Muscle layer of duodenum (tissue), 2 donors: Measurements from ENCODE around the gene FBXL13.

Experiments
- H3K27ac ChIP-seq: one replicate; pipeline ENCODE4 v1.7.0; 2013; ENCODE audit warnings: mild to moderate bottlenecking, low read length
- H3K27me3 ChIP-seq: one replicate; pipeline ENCODE4 v1.7.0; 2013; ENCODE audit warnings: low read depth, mild to moderate bottlenecking, control low read depth, low read length
- H3K36me3 ChIP-seq, 2 donors: one replicate each; pipeline ENCODE4 v1.7.0; 2013; ENCODE audit warnings: low read length in 2 of 2, control low read depth in 1 of 2, mild to moderate bottlenecking in 1 of 2; ENCODE audit not compliant: insufficient read depth in 2 of 2, control insufficient read depth in 1 of 2
- H3K4me1 ChIP-seq, 2 donors: one replicate each; pipeline ENCODE4 v1.7.0; 2013; ENCODE audit warnings: low read length in 2 of 2, mild to moderate bottlenecking in 2 of 2, control low read depth in 1 of 2, moderate library complexity in 1 of 2; ENCODE audit not compliant: insufficient read depth in 2 of 2, control insufficient read depth in 1 of 2
- H3K4me3 ChIP-seq, 2 donors: one replicate each; pipeline ENCODE4 v1.7.0; 2013; ENCODE audit warnings: low read length in 2 of 2, low read depth in 1 of 2, mild to moderate bottlenecking in 1 of 2
- H3K9me3 ChIP-seq, 2 donors: one replicate each; pipeline ENCODE4 v1.7.0; 2013; ENCODE audit warnings: low read length in 2 of 2, control low read depth in 1 of 2, mild to moderate bottlenecking in 1 of 2; ENCODE audit not compliant: control insufficient read depth in 1 of 2
- donor health status: healthy.

FBXL13 gene

DNA sequence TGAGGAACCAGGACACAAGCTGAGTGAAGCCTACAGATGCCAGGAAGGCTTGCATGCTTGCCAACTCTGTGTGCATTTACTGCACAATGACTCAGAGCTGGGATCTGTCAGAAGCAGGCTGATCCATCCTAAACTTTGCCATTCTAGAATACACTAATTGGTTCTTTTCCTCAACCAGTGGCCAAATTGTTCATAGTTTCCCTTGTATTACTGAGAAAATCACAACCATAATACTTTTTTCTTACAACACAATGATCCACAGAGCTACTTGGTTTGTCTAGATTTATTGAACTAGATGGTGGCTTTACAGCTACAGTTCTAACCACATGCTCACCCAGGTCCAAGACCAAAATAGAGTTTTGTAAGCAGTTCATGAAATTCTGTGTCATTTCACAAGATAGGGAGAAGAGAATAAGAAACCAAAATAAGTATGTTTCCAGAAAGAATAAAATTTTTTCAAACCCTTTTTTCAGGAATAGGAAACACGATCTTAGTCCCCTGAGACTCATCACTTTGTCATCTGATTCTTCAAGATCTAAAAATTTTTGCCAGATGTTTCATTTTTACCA is 182.8 kb downstream of the FBXL13 start:
- Histone ChIP-seq H3K27ac (no peak overlapping the region), H3K4me1 (peaks cover 11 to 22% of the 10 kb centered on the region in 2 donors), H3K9me3 (no peaks in the 10 kb centered on the region), H3K36me3 (no peaks in the 10 kb centered on the region), H3K4me3 (peak overlapping the region in 1 of 2 donors; percentile 10), H3K27me3 (no peaks in the 10 kb centered on the region)

- Histone ChIP-seq H3K27ac (peak overlapping the region; percentile 62), H3K4me3 (no peak overlapping the region), H3K27me3 (no peaks in the 10 kb centered on the region), H3K9me3 (no peaks in the 10 kb centered on the region), H3K4me1 (peaks cover 11 to 20% of the 10 kb centered on the region in 2 donors), H3K36me3 (no peaks in the 10 kb centered on the region)
Measured at GRCh38 chr7:102890971-102891692, 183.5 kb downstream of the FBXL13 start.

DNA sequence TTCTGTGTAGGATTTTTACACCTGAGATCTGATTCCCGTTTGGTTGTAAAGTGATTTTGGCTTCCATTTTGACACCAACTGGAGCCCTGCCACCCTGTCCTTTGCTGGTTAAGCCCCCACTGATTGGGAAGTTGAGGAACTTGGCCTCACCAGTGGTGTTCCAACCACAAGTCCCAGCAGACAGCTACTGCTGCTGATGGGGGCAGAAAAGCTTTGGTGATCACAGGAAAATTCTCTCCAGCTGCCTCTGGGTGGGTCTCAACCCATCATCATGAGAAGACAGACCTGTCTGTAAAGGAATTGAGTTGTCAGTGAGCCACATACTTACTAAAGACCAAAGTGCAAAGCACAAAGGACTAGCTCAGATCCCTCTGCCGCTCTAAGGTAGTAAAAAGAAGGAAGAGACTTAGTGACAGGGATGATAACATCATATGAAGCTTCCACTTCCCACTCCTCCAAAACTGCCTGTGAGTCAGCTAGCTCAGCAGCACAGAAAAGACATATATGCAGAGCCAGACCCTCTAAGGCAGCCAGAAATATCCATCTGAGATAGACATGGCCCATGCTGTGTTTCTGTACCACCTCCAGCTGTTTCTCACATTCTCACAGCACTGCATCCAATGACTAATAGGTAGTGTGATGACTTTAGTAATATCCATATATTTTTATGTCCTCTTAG is 184.2 kb downstream of the FBXL13 start:
- peak overlapping the region; percentile 62 for H3K27ac ChIP-seq
- no peak overlapping the region for H3K4me3 ChIP-seq
- H3K4me1 ChIP-seq: peaks cover 11 to 20% of the 10 kb centered on the region in 2 donors
- no peaks in the 10 kb centered on the region for H3K9me3 ChIP-seq
- no peaks in the 10 kb centered on the region for H3K36me3 ChIP-seq
- no peaks in the 10 kb centered on the region for H3K27me3 ChIP-seq

DNA sequence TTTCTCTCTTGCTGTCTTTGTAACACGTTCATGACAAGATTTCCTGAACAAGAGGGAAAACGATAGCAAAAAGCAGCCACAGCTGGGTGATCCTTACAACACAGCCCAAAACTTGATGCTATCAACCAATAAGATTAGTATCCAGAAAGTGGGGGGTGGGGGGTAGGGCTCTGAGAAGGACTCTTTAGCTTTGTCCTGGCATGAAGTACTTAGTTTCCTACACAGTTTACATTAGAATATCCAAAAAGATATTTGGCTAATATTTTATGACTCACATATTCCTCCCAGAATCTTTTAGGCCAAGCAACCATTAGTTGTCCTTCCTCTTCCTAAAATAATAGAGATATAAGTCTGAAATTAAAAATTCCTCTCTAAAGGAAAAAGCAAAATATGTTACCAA is 184.7 kb downstream of the FBXL13 start:
- H3K9me3 ChIP-seq: no peaks in the 10 kb centered on the region
- peaks cover 11 to 20% of the 10 kb centered on the region in 2 donors for H3K4me1 ChIP-seq
- no peaks in the 10 kb centered on the region for H3K36me3 ChIP-seq
- no peak overlapping the region for H3K4me3 ChIP-seq
- H3K27ac ChIP-seq: peak overlapping the region; percentile 28
- no peaks in the 10 kb centered on the region for H3K27me3 ChIP-seq

DNA sequence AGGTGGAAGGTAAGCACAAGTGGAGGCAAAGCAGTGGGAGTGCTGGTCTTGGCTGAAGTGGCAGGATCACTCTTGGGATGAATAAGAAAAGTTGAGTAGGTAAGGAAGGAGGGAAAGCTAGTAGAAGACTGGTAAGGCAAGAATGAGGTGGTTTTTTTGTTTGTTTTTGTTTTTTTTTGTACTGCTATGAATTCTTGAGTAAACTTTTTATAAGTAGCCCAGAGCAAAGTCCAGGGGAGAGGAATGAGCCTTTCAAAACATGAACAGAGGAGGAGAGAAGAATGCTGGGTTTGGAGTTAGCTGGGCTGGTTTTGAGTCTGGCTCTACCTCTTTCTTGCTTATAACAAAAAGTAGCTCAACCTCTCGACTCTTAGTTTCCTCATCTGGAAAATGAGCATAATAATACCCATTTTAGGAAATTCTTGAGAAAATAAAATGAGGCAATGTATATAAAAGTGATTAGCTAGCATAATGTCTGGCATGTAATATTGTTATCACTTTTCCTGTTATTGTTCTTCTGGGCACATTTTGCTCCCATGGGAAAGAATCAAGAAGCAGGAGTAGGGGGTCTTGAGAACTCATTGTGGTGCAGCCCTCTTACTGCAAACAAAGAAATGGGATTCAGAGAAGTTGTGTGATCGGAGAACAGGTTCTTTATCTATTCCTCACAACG is 185.9 kb downstream of the FBXL13 start:
- Histone ChIP-seq H3K27ac (no peak overlapping the region), H3K9me3 (no peaks in the 10 kb centered on the region), H3K4me3 (no peak overlapping the region), H3K36me3 (no peaks in the 10 kb centered on the region), H3K4me1 (peaks cover 11 to 20% of the 10 kb centered on the region in 2 donors), H3K27me3 (no peaks in the 10 kb centered on the region)

DNA sequence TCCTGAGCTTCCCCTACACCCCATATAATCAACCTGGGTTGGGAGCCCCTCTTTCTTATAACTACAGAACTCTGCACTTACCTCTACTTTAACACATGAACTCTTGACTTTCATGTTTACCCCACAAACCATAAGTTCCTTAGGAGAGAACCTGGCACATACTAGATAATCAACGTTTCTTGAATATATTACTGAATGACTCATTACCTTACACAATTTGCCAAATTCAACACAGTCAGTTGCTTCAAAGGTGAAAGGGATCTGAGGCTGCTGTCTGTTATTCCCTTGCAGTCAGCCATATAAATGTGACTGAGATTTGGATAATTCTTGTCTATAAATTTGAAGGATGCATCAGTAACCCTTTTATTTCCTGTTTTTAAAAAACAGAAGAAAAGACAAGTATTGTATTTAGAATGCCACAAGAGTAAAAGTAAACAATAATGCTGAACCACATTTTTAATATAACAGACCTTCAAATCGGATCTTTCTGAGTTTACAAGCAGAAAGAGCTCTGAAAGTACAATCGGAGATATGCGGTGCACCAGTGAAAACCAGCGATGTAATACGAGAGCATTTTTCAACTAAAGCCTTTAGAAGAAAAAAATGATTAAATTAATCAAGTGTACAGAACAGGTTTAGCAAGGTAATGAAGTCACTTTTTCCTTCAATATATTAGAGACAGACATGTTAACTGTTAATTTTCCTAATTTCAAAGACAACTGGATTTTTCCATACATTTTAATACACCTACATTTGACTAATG is 191.3 kb downstream of the FBXL13 start:
- no peaks in the 10 kb centered on the region for H3K4me1 ChIP-seq
- H3K27me3 ChIP-seq: no peaks in the 10 kb centered on the region
- H3K9me3 ChIP-seq: no peaks in the 10 kb centered on the region
- no peak overlapping the region for H3K27ac ChIP-seq
- no peaks in the 10 kb centered on the region for H3K36me3 ChIP-seq
- no peak overlapping the region for H3K4me3 ChIP-seq

GRCh38 chr7:102875700-102876295 is 198.8 kb downstream of the FBXL13 start:
- Histone ChIP-seq H3K27me3 (no peaks in the 10 kb centered on the region), H3K4me3 (no peak overlapping the region), H3K4me1 (no peaks in the 10 kb centered on the region), H3K36me3 (peaks cover 0 to 20% of the 10 kb centered on the region in 2 donors), H3K27ac (no peak overlapping the region), H3K9me3 (no peaks in the 10 kb centered on the region)

GRCh38 chr7:102874966-102875365 is 199.6 kb downstream of the FBXL13 start:
- H3K27me3 ChIP-seq: no peaks in the 10 kb centered on the region
- peaks cover 0 to 20% of the 10 kb centered on the region in 2 donors for H3K36me3 ChIP-seq
- H3K9me3 ChIP-seq: no peaks in the 10 kb centered on the region
- no peak overlapping the region for H3K4me3 ChIP-seq
- H3K4me1 ChIP-seq: no peaks in the 10 kb centered on the region
- no peak overlapping the region for H3K27ac ChIP-seq

GRCh38 chr7:102874166-102874829 is 200.3 kb downstream of the FBXL13 start:
- Histone ChIP-seq H3K4me3 (no peak overlapping the region), H3K4me1 (no peaks in the 10 kb centered on the region), H3K36me3 (peaks cover 0 to 20% of the 10 kb centered on the region in 2 donors), H3K27me3 (no peaks in the 10 kb centered on the region), H3K27ac (no peak overlapping the region), H3K9me3 (no peaks in the 10 kb centered on the region)

- Histone ChIP-seq H3K36me3 (peaks cover 0 to 20% of the 10 kb centered on the region in 2 donors), H3K27ac (no peak overlapping the region), H3K4me3 (no peak overlapping the region), H3K27me3 (no peaks in the 10 kb centered on the region), H3K9me3 (no peaks in the 10 kb centered on the region), H3K4me1 (no peaks in the 10 kb centered on the region)
Measured at GRCh38 chr7:102873470-102874165, 201.0 kb downstream of the FBXL13 start.
